ENCODE results near the gene CDC42BPB. TPM values are rescaled to one million over a fixed set of nuclear protein-coding genes. Genes with fewer than 3 reads are reported as not detected.

The CDC42BPB gene
- polyA plus RNA-seq, 1 of the 3 experiments (the other 2 are of a cell fraction): 61.6 TPM

- DNase-seq: peak; percentile 27
- Histone ChIP-seq H2AFZ (ENCODE audit: low read depth) (no peak overlapping the region), H3K4me2 (no peak overlapping the region), H3K9me3 (no peaks in the 10 kb centered on the region), H3K27ac (ENCODE audit: low read depth in 2 of 2, low read length in 1 of 2) (no peak overlapping the region), H4K20me1 (ENCODE audit: insufficient read depth) (no peaks in the 10 kb centered on the region), H3K9me2 (no peaks in the 10 kb centered on the region), H3K9ac (no peak overlapping the region), H3K27me3 (ENCODE audit: insufficient read depth) (no peaks in the 10 kb centered on the region), H3K79me2 (ENCODE audit: insufficient read depth) (no peaks in the 10 kb centered on the region), H3F3A (replicated peaks; ENCODE audit: insufficient read depth) (peaks cover 2% of the 10 kb centered on the region), H3K4me3 (ENCODE audit: low read depth in 2 of 2, low read length in 1 of 2) (no peak overlapping the region), H3K36me3 (replicated peaks in 1 of 2; ENCODE audit: control insufficient read depth in 1 of 2, insufficient read depth in 2 of 2, low read length in 1 of 2) (no peaks in the 10 kb centered on the region), H3K4me1 (ENCODE audit: control insufficient read depth in 1 of 2, insufficient read depth in 2 of 2, low read depth in 1 of 2, low read length in 1 of 2) (no peaks in the 10 kb centered on the region)
- TF ChIP-seq MXI1 (IDR thresholded peaks at IDR 0.05; ENCODE audit: low read depth, low read length) (no peak), CTCF (IDR thresholded peaks at IDR 0.05) (no peak), SMC3 (IDR thresholded peaks at IDR 0.05; ENCODE audit: low read depth, low read length) (no peak), FOXM1 (IDR thresholded peaks at IDR 0.05; ENCODE audit: low read depth) (no peak), RFX5 (IDR thresholded peaks at IDR 0.05; ENCODE audit: low read length) (no peak), RAD21 (IDR thresholded peaks at IDR 0.05; ENCODE audit: low read length) (no peak), CHD2 (IDR thresholded peaks at IDR 0.05; ENCODE audit: low read length, partially characterized antibody) (no peak), MEF2A (IDR thresholded peaks at IDR 0.05; ENCODE audit: borderline replicate concordance, low read depth) (no peak), PBX3 (IDR thresholded peaks at IDR 0.05) (no peak)
- CTCF ChIA-PET: no interaction called here
- POLR2A ChIA-PET: no interaction called here
- WGBS (ENCODE audit: low lambda C conversion rate): 91% methylated on average over 10 of the region's 21 CpGs
Observed at GRCh38 chr14:102911991-102912761, 145.2 kb downstream of the CDC42BPB start.

- TF ChIP-seq GATA2 (CRISPR knock-in tag; IDR thresholded peaks at IDR 0.05) (no peak), NFIC (IDR thresholded peaks at IDR 0.05; ENCODE audit: borderline replicate concordance) (no peak), ELF1 (IDR thresholded peaks at IDR 0.05) (no peak), MXI1 (IDR thresholded peaks at IDR 0.05; ENCODE audit: low read depth, low read length) (no peak), TCF12 (IDR thresholded peaks at IDR 0.05) (no peak), RFX5 (IDR thresholded peaks at IDR 0.05; ENCODE audit: low read length) (no peak), SIN3A (IDR thresholded peaks at IDR 0.05; ENCODE audit: borderline replicate concordance, low read depth, low read length) (no peak), EZH2phosphoT487 (IDR thresholded peaks at IDR 0.05; ENCODE audit: borderline replicate concordance, low read depth) (no peak), GABPA (IDR thresholded peaks at IDR 0.05; ENCODE audit: low read depth) (no peak), YY1 (IDR thresholded peaks at IDR 0.05; ENCODE audit: low read depth) (no peak), NRF1 (IDR thresholded peaks at IDR 0.05; ENCODE audit: low read depth, low read length) (no peak), PBX3 (IDR thresholded peaks at IDR 0.05) (no peak)
- 94% methylated on average over 15 of the region's 19 CpGs for WGBS (ENCODE audit: low lambda C conversion rate)
- Histone ChIP-seq H3K4me2 (no peak overlapping the region), H3F3A (replicated peaks; ENCODE audit: insufficient read depth) (peaks cover 2% of the 10 kb centered on the region), H3K79me2 (ENCODE audit: insufficient read depth) (no peaks in the 10 kb centered on the region), H2AFZ (ENCODE audit: low read depth) (no peak overlapping the region), H3K36me3 (replicated peaks in 1 of 2; ENCODE audit: control insufficient read depth in 1 of 2, insufficient read depth in 2 of 2, low read length in 1 of 2) (peaks cover under 1 to 6% of the 10 kb centered on the region in 2 experiments), H3K27ac (ENCODE audit: low read depth in 2 of 2, low read length in 1 of 2) (no peak overlapping the region), H3K4me3 (ENCODE audit: low read depth in 2 of 2, low read length in 1 of 2) (no peak overlapping the region), H3K4me1 (ENCODE audit: control insufficient read depth in 1 of 2, insufficient read depth in 2 of 2, low read depth in 1 of 2, low read length in 1 of 2) (no peaks in the 10 kb centered on the region), H3K9me2 (no peaks in the 10 kb centered on the region), H3K9me3 (no peaks in the 10 kb centered on the region), H3K27me3 (ENCODE audit: insufficient read depth) (no peaks in the 10 kb centered on the region), H3K9ac (no peak overlapping the region), H4K20me1 (ENCODE audit: insufficient read depth) (no peaks in the 10 kb centered on the region)
- ChIA-PET CTCF (no interaction called here), POLR2A (no interaction called here)
- peak; percentile 32 for DNase-seq
Observed at GRCh38 chr14:102911541-102911951, 145.8 kb downstream of the CDC42BPB start.
